Cardiac muscle cell (in vitro differentiated cells and primary cell): ENCODE data around the gene LPCAT1. TPM values are rescaled to one million over a fixed set of nuclear protein-coding genes. Genes with fewer than 3 reads are reported as not detected.

Source experiments
- DNase-seq, 2 donors: peaks; one replicate each; pipeline versions ENCODE4 v3.0.0 to v3.0.0-alpha.2; 2010 to 2017; ENCODE audit warnings: low read depth in 1 of 2, low spot score in 1 of 2
- H3K27ac ChIP-seq: fragments of 200-600 bp; sonication (generic); 2 replicates; pipeline ENCODE4 v1.5.1; 2016
- H3K27me3 ChIP-seq: fragments of 200-600 bp; sonication (generic); 2 replicates; pipeline ENCODE4 v1.6.0; 2016; ENCODE audit warnings: control low read depth
- H3K36me3 ChIP-seq: fragments of 200-600 bp; sonication (generic); 2 replicates; pipeline ENCODE4 v1.5.1; 2016; ENCODE audit warnings: control low read depth
- H3K4me1 ChIP-seq: fragments of 200-600 bp; sonication (generic); 2 replicates; pipeline ENCODE4 v1.8.1; 2017; ENCODE audit warnings: low read depth, mild to moderate bottlenecking, mixed run types
- H3K4me3 ChIP-seq: fragments of 200-600 bp; sonication (generic); 2 replicates; pipeline ENCODE4 v1.5.1; 2016; ENCODE audit warnings: mild to moderate bottlenecking
- H3K9me3 ChIP-seq: fragments of 200-600 bp; sonication (generic); 2 replicates; pipeline ENCODE4 v1.5.1; 2017; ENCODE audit warnings: low read depth, mild to moderate bottlenecking, control low read depth
- polyA plus RNA-seq: library from polyadenylated mRNA; unstranded; fragments of >200 nt; fragmentation: Nextera tagmentation; extraction: Ambion mirVana; gene quantifications from 2 replicates; pipeline ENCODE4 v1.2.1, GENCODE V29; 2016
- total RNA-seq: library from RNA; depleted of rRNA; stranded (reverse); fragments of >200 nt; gene quantifications from 2 replicates; pipeline ENCODE4 v1.2.3, GENCODE V29; 2016
- TF ChIP-seq, protein P1 (sequence below): IDR thresholded peaks from 2 replicates; pipeline ENCODE4 v1.5.1; 2012; ENCODE audit warnings: low read depth, mild to moderate bottlenecking, low read length

Gene LPCAT1
- total and polyA plus RNA-seq, 2 experiments from 2014 or later, result 48.5 to 57.3 TPM

GRCh38 chr5:1538741-1539392 is 15.1 kb upstream of the LPCAT1 start:
- no peaks in the 10 kb centered on the region for H3K9me3 ChIP-seq
- H3K27me3 ChIP-seq, result peaks cover 5% of the 10 kb centered on the region
- no peak overlapping the region for H3K4me3 ChIP-seq
- no peak for DNase-seq
- no peak overlapping the region for H3K27ac ChIP-seq
- TF ChIP-seq, protein P1, sequence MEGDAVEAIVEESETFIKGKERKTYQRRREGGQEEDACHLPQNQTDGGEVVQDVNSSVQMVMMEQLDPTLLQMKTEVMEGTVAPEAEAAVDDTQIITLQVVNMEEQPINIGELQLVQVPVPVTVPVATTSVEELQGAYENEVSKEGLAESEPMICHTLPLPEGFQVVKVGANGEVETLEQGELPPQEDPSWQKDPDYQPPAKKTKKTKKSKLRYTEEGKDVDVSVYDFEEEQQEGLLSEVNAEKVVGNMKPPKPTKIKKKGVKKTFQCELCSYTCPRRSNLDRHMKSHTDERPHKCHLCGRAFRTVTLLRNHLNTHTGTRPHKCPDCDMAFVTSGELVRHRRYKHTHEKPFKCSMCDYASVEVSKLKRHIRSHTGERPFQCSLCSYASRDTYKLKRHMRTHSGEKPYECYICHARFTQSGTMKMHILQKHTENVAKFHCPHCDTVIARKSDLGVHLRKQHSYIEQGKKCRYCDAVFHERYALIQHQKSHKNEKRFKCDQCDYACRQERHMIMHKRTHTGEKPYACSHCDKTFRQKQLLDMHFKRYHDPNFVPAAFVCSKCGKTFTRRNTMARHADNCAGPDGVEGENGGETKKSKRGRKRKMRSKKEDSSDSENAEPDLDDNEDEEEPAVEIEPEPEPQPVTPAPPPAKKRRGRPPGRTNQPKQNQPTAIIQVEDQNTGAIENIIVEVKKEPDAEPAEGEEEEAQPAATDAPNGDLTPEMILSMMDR, result no peak
- H3K36me3 ChIP-seq, result no peaks in the 10 kb centered on the region
- no peaks in the 10 kb centered on the region for H3K4me1 ChIP-seq

DNA sequence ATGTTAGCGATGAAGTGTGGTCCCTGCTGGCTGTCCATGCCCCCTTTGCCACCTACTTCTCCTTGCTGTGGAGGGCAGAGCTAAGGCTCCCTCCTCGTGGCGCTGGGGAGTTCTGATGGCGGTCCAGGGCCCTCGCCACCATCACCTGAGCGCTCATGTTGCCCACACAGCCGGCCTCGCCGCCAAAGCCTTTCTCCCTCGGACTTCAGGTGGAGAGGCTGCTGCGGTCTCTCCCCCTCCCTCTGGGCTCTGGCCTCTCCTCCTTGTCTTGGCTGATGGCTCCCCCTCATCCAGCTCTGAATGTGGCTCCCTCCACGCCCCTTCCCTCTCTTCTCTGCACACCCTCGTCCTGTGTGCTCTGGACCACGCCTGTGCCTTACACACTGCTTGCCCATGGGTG is 14.5 kb upstream of the LPCAT1 start:
- H3K27me3 ChIP-seq, result peaks cover 5% of the 10 kb centered on the region
- no peaks in the 10 kb centered on the region for H3K4me1 ChIP-seq
- TF ChIP-seq, protein P1, result no peak
- no peak overlapping the region for H3K27ac ChIP-seq
- no peak overlapping the region for H3K4me3 ChIP-seq
- DNase-seq, result no peak
- H3K9me3 ChIP-seq, result no peaks in the 10 kb centered on the region
- H3K36me3 ChIP-seq, result no peaks in the 10 kb centered on the region

GRCh38 chr5:1537603-1538154 is 13.9 kb upstream of the LPCAT1 start:
- TF ChIP-seq, protein P1, result no peak
- H3K27ac ChIP-seq, result no peak overlapping the region
- DNase-seq, result no peak

GRCh38 chr5:1536871-1537602 is 13.3 kb upstream of the LPCAT1 start:
- Histone ChIP-seq H3K36me3 (no peaks in the 10 kb centered on the region), H3K4me3 (no peak overlapping the region), H3K27me3 (peaks cover 9% of the 10 kb centered on the region), H3K9me3 (no peaks in the 10 kb centered on the region), H3K4me1 (no peaks in the 10 kb centered on the region), H3K27ac (no peak overlapping the region)
- no peak for DNase-seq
- TF ChIP-seq, protein P1, result no peak

More at GRCh38 chr5:1537603-1538154, 13.9 kb upstream of the LPCAT1 start:
- H3K27me3 ChIP-seq, result peaks cover 5% of the 10 kb centered on the region
- no peaks in the 10 kb centered on the region for H3K9me3 ChIP-seq
- H3K4me1 ChIP-seq, result no peaks in the 10 kb centered on the region
- H3K4me3 ChIP-seq, result no peak overlapping the region
- H3K36me3 ChIP-seq, result no peaks in the 10 kb centered on the region

DNA sequence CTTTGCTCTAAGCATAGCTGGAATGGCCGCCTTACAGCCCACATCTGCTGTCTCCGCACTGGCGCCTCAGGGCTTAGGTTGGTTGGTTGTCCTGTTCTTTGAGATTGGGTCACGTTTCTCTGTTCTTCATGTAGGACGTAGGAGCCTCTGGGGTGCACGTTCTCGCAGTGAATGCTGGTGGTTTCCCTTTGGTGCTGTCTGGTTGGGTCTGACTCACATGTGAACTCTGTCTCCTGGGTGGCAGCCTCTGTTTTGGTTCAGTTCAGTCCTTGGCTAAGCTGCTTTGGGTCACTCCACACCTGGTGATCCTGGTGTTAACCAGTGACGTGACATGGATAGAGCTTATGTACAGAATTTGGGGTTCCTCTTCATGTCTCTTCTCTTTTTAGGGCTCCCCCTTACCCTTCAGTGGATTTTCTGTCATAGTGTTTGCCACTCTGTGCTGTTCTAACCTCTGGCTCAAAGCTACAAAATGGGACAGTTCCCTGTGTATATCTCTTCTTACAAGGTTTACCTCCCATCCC is 12.6 kb upstream of the LPCAT1 start:
- H3K27ac ChIP-seq, result no peak overlapping the region

More for the DNA sequence above, 12.6 kb upstream of the LPCAT1 start:
- no peaks in the 10 kb centered on the region for H3K36me3 ChIP-seq
- peaks cover 13% of the 10 kb centered on the region for H3K27me3 ChIP-seq
- H3K4me3 ChIP-seq, result no peak overlapping the region
- TF ChIP-seq, protein P1, result no peak
- no peaks in the 10 kb centered on the region for H3K4me1 ChIP-seq
- peak in 1 of 2 donors; percentile 19 for DNase-seq
- H3K9me3 ChIP-seq, result no peaks in the 10 kb centered on the region
